HepG2 (cell line): Measurements from ENCODE around the gene EPHA1. TPM values are rescaled to one million over a fixed set of nuclear protein-coding genes. Genes with fewer than 3 reads are reported as not detected.

Experiments
- ATAC-seq: fragments of 200-7000 bp; cut with Tn5 transposase; 3 replicates; pipeline ENCODE4 v1.9.1; 2020; ENCODE audit warnings: mild to moderate bottlenecking, moderate library complexity
- BruUV-seq: library from RNA; stranded (reverse); fragments of 400-500 nt; replicated peaks from 2 replicates; lab custom pipeline; 2021; lab: Mats Ljungman, UMichigan
- CTCF ChIA-PET: fragments of 300-600 bp; formaldehyde crosslinking; extraction: SDS; loops from one replicate; lab custom pipeline; 2021; ENCODE audit warnings: low total read pairs, inconsistent platforms, low intra/inter-chr PET ratio; lab: Yijun Ruan, JAX
- POLR2A ChIA-PET: fragments of 350-600 bp; sonication (Branson Sonifier 250); formaldehyde crosslinking; loops from one replicate; lab custom pipeline; 2020; ENCODE audit warnings: antibody characterized with exemption, inconsistent platforms; lab: Yijun Ruan, JAX
- DNase-seq: peaks from one replicate; pipeline ENCODE4 v3.0.0-alpha.2; 2015; ENCODE audit warnings: low spot score
- FAIRE-seq: peaks from 3 replicates; lab custom pipeline; 2011; peaks lifted over from hg19 to GRCh38; lab: Jason Lieb, UNC
- H2AFZ ChIP-seq: one replicate; pipeline ENCODE4 v1.6.1; 2011; ENCODE audit warnings: low read length, inconsistent platforms
- H3K27ac ChIP-seq: fragments of 300-600 bp; 3 replicates; pipeline ENCODE4 v1.8.0; 2011; ENCODE audit warnings: mixed run types, mild to moderate bottlenecking, mixed read lengths, low read length, inconsistent platforms; ENCODE audit not compliant: insufficient read depth; ENCODE audit errors: extremely low read length
- H3K27me3 ChIP-seq, 2 experiments: fragments of 200-600 bp in 1 of 2; 2 replicates in 1 of 2; 3 replicates in 1 of 2; pipeline versions ENCODE4 v1.6.0 to v1.8.0; 2011; ENCODE audit warnings: low read length in 2 of 2, mild to moderate bottlenecking in 2 of 2, moderate library complexity in 2 of 2, inconsistent platforms in 1 of 2; ENCODE audit not compliant: insufficient read depth in 2 of 2, control insufficient read depth in 1 of 2
- H3K36me3 ChIP-seq, 2 experiments: fragments of 200-600 bp in 1 of 2; replicated peaks in 1 of 2; 2 replicates in 1 of 2; 3 replicates in 1 of 2; pipeline versions ENCODE4 v1.5.1 to v1.8.0; 2011; ENCODE audit warnings: low read length in 2 of 2, inconsistent platforms in 1 of 2; ENCODE audit not compliant: insufficient read depth in 2 of 2, control insufficient read depth in 1 of 2
- H3K4me1 ChIP-seq: 2 replicates; pipeline ENCODE4 v1.5.1; 2012; ENCODE audit warnings: low read length, inconsistent platforms; ENCODE audit not compliant: insufficient read depth
- H3K4me2 ChIP-seq: 2 replicates; pipeline ENCODE4 v1.6.0; 2011; ENCODE audit warnings: low read depth, low read length, inconsistent platforms
- H3K4me3 ChIP-seq, 3 experiments: fragments of 200-600 bp in 1 of 3; sonication (generic), shearing (Covaris generic) in 1 of 3; replicated peaks in 1 of 3; 2 replicates each; pipeline ENCODE4 v1.5.1; 2011 to 2016; ENCODE audit warnings: low read length in 3 of 3, inconsistent platforms in 2 of 3, low read depth in 2 of 3, mild to moderate bottlenecking in 2 of 3, control low read depth in 1 of 3, mixed read lengths in 1 of 3; ENCODE audit not compliant: insufficient read depth in 1 of 3
- H3K79me2 ChIP-seq: one replicate; pipeline ENCODE4 v1.6.1; 2011; ENCODE audit warnings: low read length, inconsistent platforms; ENCODE audit not compliant: insufficient read depth
- H3K9ac ChIP-seq: 2 replicates; pipeline ENCODE4 v1.6.0; 2011; ENCODE audit warnings: mild to moderate bottlenecking, low read depth, low read length, inconsistent platforms; ENCODE audit not compliant: insufficient read depth
- H3K9me3 ChIP-seq: 2 replicates; pipeline ENCODE4 v1.5.1; 2012; ENCODE audit warnings: mild to moderate bottlenecking, low read length
- H4K20me1 ChIP-seq: 2 replicates; pipeline ENCODE4 v1.6.0; 2011; ENCODE audit warnings: inconsistent platforms, mild to moderate bottlenecking, low read length, moderate library complexity; ENCODE audit not compliant: insufficient read depth
- TARDBP ChIP-seq: sonication (generic); formaldehyde crosslinking; IDR thresholded peaks from 2 replicates; pipeline ENCODE4 v1.8.0; 2022; ENCODE audit warnings: mild to moderate bottlenecking, missing genetic modification reagents
- ZNF142 ChIP-seq: sonication (generic); formaldehyde crosslinking; IDR thresholded peaks from 2 replicates; pipeline ENCODE4 v1.4.0; 2020; ENCODE audit warnings: missing genetic modification reagents
- ZNF18 ChIP-seq: sonication (generic); formaldehyde crosslinking; IDR thresholded peaks from 2 replicates; pipeline ENCODE4 v1.8.0; 2022; ENCODE audit warnings: mild to moderate bottlenecking, missing genetic modification reagents; ENCODE audit not compliant: insufficient replicate concordance
- ZNF407 ChIP-seq: sonication (generic); formaldehyde crosslinking; IDR thresholded peaks from one replicate; pipeline ENCODE4 v1.5.1; 2020; ENCODE audit warnings: mild to moderate bottlenecking, missing genetic modification reagents; ENCODE audit errors: not compliant biosample characterization
- ZNF639 ChIP-seq: conservative IDR thresholded peaks from 2 replicates; pipeline ENCODE4 v1.6.1; 2018; ENCODE audit warnings: missing genetic modification reagents
- WGBS: methylation state at CpG from one replicate; pipeline ENCODE4 v1.1.6; 2017; ENCODE audit warnings: low lambda C conversion rate; 5-methylcytosine and 5-hydroxymethylcytosine counted together
- in situ Hi-C: cut with HindIII; loops from 2 replicates; pipeline ENCODE4 v1.10.0; 2017; ENCODE audit warnings: low pct_unique_long_range_greater_than_20kb; ENCODE audit not compliant: extremely low pct_ligation_motif_present
- intact Hi-C: fragments of 100-400 bp; cut with micrococcal nuclease; formaldehyde crosslinking; loops from one replicate; pipeline ENCODE4 v1.10.0; 2022; ENCODE audit not compliant: unreplicated experiment
- polyA plus RNA-seq, 8 experiments: library from polyadenylated mRNA; depleted of rRNA in 3 of 8; stranded (reverse) in 7 of 8; unstranded in 1 of 8; fragments of >200 nt; fragmentation: Illumina TruSeq in 4 of 8; extraction: Trizol in 4 of 8; gene quantifications; 2 replicates each; pipeline versions ENCODE4 v1.2.1 to v1.2.3, GENCODE V29; 2011 to 2016; ENCODE audit warnings: low read depth in 4 of 8, missing spikeins in 1 of 8, mixed read lengths in 1 of 8; ENCODE audit not compliant: insufficient read depth in 1 of 8
- total RNA-seq, 5 experiments: library from RNA; depleted of rRNA; stranded (reverse); fragments of >200 nt; fragmentation: Illumina TruSeq; extraction: Trizol; gene quantifications; 2 replicates each; pipeline ENCODE4 v1.2.3, GENCODE V29; 2016; ENCODE audit warnings: low read depth in 1 of 5

The EPHA1 gene
- total and polyA plus RNA-seq, 2 of the 13 experiments (the other 11 are each of a cell fraction or from before 2014, with no cell fraction given), result 4.6 to 17.1 TPM

GRCh38 chr7:143401265-143401664, 7.4 kb downstream of the EPHA1 start (continued):
- TF ChIP-seq ZNF18 (no peak), TARDBP (CRISPR knock-in tag) (no peak), ZNF639 (no peak)

- no peaks in the 10 kb centered on the region for H3K79me2 ChIP-seq
- H3K4me3 ChIP-seq, result no peak overlapping the region
- no peak for ATAC-seq
- H4K20me1 ChIP-seq, result no peaks in the 10 kb centered on the region
- H3K27ac ChIP-seq, result no peak overlapping the region
- intact Hi-C loops, result no loop called here
- CTCF ChIA-PET, result no interaction called here
- no TSS peak for BruUV-seq
- no peak for FAIRE-seq
- H3K27me3 ChIP-seq, result no peaks in the 10 kb centered on the region
- WGBS, result 97% methylated on average over 13 of the region's 20 CpGs
- H3K36me3 ChIP-seq, result no peaks in the 10 kb centered on the region
- no peak for DNase-seq
- H3K4me2 ChIP-seq, result no peak overlapping the region
- H2AFZ ChIP-seq, result no peak overlapping the region
- H3K9ac ChIP-seq, result no peak overlapping the region
- peaks cover 25% of the 10 kb centered on the region for H3K4me1 ChIP-seq
- in situ Hi-C loops, result loop anchor here (25.0 kb wide), 1 partner anchor 513 kb away; the partner anchor contains the start of gene TCAF1
- no peaks in the 10 kb centered on the region for H3K9me3 ChIP-seq
- POLR2A ChIA-PET, result no interaction called here
- TF ChIP-seq ZNF407 (CRISPR knock-in tag) (no peak), ZNF142 (CRISPR knock-in tag) (no peak)
Measured at GRCh38 chr7:143399642-143400041, 9.0 kb downstream of the EPHA1 start.
